Progenitor cell of endocrine pancreas (in vitro differentiated cells): ENCODE measurements around the gene SH2D7. TPM values are rescaled to one million over a fixed set of nuclear protein-coding genes. Genes with fewer than 3 reads are reported as not detected.
A peak's percentile ranks its signal among the peaks of the same experiment; 100 is the strongest.

Experiments
- DNase-seq: peaks from one replicate; pipeline ENCODE4 v3.0.0; 2021; ENCODE audit warnings: low spot score; ENCODE audit not compliant: unreplicated experiment
- H3K27ac Mint-ChIP-seq: 2 replicates; pipeline ENCODE4 v1.8.0; 2021; ENCODE audit warnings: mild to moderate bottlenecking, moderate library complexity, mixed read lengths
- H3K27me3 Mint-ChIP-seq: 2 replicates; pipeline ENCODE4 v1.8.0; 2021; ENCODE audit warnings: mixed read lengths
- H3K36me3 Mint-ChIP-seq: 2 replicates; pipeline ENCODE4 v1.8.0; 2022; ENCODE audit warnings: mixed read lengths; ENCODE audit not compliant: insufficient read depth
- H3K4me1 Mint-ChIP-seq: 2 replicates; pipeline ENCODE4 v1.8.0; 2021; ENCODE audit warnings: low read depth, mixed read lengths
- H3K4me3 Mint-ChIP-seq: 2 replicates; pipeline ENCODE4 v1.8.0; 2021; ENCODE audit warnings: low read depth, mild to moderate bottlenecking, moderate library complexity, mixed read lengths
- H3K9me3 Mint-ChIP-seq: 2 replicates; pipeline ENCODE4 v1.8.0; 2021; ENCODE audit warnings: low read depth, mixed read lengths
- total RNA-seq: library from RNA; stranded (reverse); gene quantifications from 2 replicates; pipeline ENCODE4 v1.2.1, GENCODE V29; 2021
- TF ChIP-seq, protein P1 (sequence below): fragments of 200-600 bp; sonication (generic); IDR thresholded peaks from one replicate; pipeline ENCODE4 v1.5.0; 2021; ENCODE audit warnings: antibody characterized with exemption, mild to moderate bottlenecking; ENCODE audit not compliant: unreplicated experiment

SH2D7 gene
- total RNA-seq, 1 donor from 2014 or later, result not detected

DNA sequence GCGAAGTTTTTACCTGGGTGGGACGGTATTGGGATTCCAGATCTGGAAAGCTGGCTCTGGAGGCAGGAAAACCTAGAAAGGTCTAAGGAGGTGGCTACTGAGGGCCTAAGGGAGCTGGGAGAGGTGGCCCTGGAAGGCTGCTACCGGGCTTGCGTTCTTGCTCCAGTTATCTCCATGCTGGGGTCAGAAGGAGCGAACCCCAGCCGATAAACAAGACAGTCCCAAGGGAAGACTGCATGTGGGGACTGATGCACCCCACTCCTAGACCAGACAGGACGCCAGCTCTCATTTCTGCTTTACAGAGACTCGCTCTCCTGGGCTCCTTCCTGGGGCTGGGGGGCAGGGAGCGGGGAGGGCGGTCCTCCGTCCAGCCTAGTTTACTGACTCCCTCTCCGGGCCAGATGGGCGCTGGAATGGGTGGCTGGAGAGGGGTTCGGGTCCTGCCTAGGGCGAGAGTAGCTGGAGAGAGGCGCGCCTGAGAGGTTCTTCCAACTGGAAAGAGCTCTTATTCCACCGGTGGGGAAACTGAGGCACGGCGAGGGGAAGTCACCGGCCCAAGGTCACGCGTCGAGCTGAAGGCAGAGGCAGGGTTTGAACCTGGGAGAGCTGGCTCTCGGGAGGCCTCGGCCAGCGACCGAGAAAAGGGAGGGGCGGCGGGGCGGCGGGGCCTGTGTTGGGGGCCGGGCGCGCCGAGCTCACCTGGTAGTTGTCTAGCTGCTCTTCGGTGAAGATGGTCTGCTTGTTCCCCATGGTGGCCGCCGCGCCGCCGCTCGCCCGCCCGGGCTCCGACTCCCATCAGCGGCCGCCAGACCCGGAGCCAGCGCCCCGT is 38.3 kb downstream of the SH2D7 start:
- H3K36me3 Mint-ChIP-seq, result peaks cover 2% of the 10 kb centered on the region
- H3K27me3 Mint-ChIP-seq, result no peaks in the 10 kb centered on the region
- no peak for DNase-seq
- TF ChIP-seq, protein P1, sequence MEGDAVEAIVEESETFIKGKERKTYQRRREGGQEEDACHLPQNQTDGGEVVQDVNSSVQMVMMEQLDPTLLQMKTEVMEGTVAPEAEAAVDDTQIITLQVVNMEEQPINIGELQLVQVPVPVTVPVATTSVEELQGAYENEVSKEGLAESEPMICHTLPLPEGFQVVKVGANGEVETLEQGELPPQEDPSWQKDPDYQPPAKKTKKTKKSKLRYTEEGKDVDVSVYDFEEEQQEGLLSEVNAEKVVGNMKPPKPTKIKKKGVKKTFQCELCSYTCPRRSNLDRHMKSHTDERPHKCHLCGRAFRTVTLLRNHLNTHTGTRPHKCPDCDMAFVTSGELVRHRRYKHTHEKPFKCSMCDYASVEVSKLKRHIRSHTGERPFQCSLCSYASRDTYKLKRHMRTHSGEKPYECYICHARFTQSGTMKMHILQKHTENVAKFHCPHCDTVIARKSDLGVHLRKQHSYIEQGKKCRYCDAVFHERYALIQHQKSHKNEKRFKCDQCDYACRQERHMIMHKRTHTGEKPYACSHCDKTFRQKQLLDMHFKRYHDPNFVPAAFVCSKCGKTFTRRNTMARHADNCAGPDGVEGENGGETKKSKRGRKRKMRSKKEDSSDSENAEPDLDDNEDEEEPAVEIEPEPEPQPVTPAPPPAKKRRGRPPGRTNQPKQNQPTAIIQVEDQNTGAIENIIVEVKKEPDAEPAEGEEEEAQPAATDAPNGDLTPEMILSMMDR, result no peak
- H3K9me3 Mint-ChIP-seq, result no peaks in the 10 kb centered on the region
- H3K27ac Mint-ChIP-seq, result peak overlapping the region; percentile 93
- H3K4me1 Mint-ChIP-seq, result peaks cover 30% of the 10 kb centered on the region
- H3K4me3 Mint-ChIP-seq, result peak overlapping the region; percentile 87

DNA sequence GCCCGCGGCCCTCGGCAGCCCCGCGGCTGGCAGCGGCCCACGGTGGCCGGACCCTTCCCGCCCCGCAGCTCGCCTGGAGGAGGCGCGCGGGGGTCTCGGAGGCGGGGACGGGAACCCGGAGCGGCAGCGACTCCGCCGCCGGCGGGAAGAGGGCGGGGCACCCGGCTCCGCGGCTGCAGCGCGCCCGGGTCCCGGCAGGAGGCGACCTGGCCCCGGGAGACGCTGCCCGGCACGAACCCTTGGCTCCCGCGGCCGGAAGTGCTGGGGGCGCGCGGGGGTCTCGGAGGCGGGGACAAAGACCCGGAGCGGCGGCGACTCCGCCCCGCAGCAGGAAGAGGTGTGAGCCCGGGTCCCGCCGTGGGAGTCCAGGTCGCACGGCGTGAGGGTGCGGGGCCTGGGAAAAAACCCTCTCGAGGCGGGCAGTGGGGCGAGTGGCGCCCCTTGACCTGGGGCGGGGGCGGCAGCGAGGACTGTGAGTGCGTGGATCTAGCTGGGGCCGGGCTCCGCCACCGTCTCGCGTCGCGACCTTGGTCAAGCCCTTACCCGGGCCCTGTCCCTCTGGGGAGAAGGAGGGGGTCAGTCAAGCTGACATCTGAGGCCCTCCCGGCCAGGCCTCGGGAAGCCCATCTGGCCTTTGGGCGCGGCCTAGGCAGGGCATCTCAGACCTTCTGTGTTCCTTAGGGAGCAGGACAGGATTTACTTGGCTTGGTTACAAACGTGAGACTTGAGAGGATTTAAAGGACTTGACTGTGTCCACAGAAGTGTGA is 39.1 kb downstream of the SH2D7 start, which contains the start of gene CIB2:
Gene CIB2, minus strand, starts transcription at position 151 of the 767 bp plus-strand sequence. CDS start 230 bp downstream, outside the sequence.
- peak within 1 kb of the TSS; percentile 93 for H3K27ac Mint-ChIP-seq
- peak within 1 kb of the TSS; percentile 87 for H3K4me3 Mint-ChIP-seq
- H3K4me1 Mint-ChIP-seq, result peaks cover 30% of the 10 kb centered on the region
- TF ChIP-seq, protein P1, result peak; percentile 69
- DNase-seq, result peak; percentile 89
- no peaks in the 10 kb centered on the region for H3K27me3 Mint-ChIP-seq
- no peaks in the 10 kb centered on the region for H3K9me3 Mint-ChIP-seq
- H3K36me3 Mint-ChIP-seq, result peaks cover 2% of the 10 kb centered on the region

DNA sequence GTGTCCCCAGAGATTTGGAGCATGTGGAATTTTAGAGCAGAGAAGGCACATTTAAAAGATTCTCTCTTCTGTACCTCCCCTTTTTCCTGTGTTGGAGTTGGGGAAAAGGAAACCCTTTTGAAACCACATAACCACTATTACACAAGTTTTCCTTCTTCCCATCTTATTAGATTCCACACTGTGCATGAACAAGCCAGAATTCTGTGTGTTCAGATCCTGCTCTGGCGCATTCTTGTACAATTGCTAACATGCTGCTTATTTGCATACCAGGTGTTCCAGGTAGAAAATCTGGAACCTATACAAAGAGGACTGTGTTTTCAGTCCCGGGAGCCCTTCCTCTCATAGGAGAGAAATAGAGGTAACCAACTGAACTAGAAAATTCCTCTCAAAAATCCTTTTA is 41.4 kb downstream of the SH2D7 start:
- DNase-seq, result no peak
- Mint-ChIP-seq H3K4me3 (no peak overlapping the region), H3K27ac (no peak overlapping the region), H3K9me3 (no peaks in the 10 kb centered on the region), H3K4me1 (peaks cover 20% of the 10 kb centered on the region), H3K36me3 (no peaks in the 10 kb centered on the region), H3K27me3 (no peaks in the 10 kb centered on the region)
- TF ChIP-seq, protein P1, result no peak

DNA sequence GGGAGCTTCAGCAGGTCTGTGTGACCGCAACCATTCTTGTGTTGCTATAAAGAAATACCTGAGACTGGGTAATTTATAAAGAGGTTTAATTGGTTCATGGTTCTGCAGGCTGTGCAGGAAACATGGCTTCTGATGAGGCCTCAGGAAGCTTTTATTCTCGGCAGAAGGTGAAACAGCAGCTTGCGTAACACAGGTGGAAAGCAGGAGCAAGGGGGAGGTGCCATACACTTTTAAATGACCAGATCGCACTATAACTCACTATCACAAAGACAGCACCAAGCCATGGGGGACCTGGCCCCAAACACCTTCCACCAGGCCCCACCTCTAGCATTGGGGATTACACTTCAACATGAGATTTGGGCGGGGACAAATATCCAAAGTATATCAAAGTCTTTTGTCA is 47.2 kb downstream of the SH2D7 start:
- TF ChIP-seq, protein P1, result no peak
- Mint-ChIP-seq H3K4me3 (no peak overlapping the region), H3K27me3 (no peaks in the 10 kb centered on the region), H3K4me1 (peaks cover 5% of the 10 kb centered on the region), H3K27ac (peak overlapping the region; percentile 22), H3K36me3 (no peaks in the 10 kb centered on the region), H3K9me3 (no peaks in the 10 kb centered on the region)
- no peak for DNase-seq

DNA sequence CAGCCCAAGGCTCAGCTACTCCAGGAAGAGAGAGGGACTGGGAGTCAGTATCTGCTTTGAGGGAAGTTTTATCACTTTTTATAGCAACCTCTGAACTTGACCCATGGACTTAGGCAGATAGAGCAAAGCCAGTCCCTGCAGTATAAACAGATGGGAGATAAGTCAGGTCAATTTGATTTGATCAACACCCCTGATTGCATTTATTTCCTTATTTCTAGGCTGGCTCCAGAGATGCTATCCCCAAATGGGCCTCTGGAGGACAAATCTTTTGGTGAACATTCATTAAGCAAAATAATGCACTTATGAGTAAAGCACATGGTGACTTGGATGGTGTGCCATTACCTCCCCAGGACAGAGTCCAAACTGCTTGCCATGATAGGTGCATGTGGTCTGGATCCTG is 47.9 kb downstream of the SH2D7 start:
- Mint-ChIP-seq H3K36me3 (no peaks in the 10 kb centered on the region), H3K4me1 (peaks cover 5% of the 10 kb centered on the region), H3K4me3 (no peak overlapping the region), H3K27ac (no peak overlapping the region), H3K27me3 (no peaks in the 10 kb centered on the region), H3K9me3 (no peaks in the 10 kb centered on the region)
- TF ChIP-seq, protein P1, result no peak
- DNase-seq, result no peak
